NCI-H1092 treated with DMSO at 0.1 percent for 48 hours (cell line): ENCODE data around the gene RABEPK.
"Not testable (repeated sequence)": the region's sequence is repeated elsewhere in the genome, so short reads cannot be mapped to it uniquely, and the experiment has no call there.

Source experiments
- DNase-seq: peaks from one replicate; lab custom pipeline; 2025; lab: John Stamatoyannopoulos, UW

Gene RABEPK

DNA sequence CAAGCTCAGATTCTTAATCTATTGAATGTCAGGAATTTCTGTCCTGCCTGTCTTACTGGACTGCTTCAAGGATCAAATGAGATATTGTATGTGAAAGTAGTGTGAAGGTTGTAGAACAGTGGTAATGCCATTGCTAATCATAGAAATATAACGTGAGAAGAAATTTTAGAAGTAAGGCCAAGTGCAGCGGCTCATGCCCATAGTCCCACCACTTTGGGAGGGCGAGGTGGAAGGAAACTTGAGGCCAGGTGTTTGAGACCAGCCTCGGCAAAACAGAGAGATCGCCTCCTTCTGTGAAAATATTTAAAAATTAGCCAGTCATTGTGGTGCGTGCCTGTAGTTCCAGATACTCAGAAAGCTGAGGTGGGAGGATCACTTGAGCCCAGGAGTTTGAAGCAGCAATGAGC is 45.9 kb downstream of the RABEPK start:
- no peak for DNase-seq

DNA sequence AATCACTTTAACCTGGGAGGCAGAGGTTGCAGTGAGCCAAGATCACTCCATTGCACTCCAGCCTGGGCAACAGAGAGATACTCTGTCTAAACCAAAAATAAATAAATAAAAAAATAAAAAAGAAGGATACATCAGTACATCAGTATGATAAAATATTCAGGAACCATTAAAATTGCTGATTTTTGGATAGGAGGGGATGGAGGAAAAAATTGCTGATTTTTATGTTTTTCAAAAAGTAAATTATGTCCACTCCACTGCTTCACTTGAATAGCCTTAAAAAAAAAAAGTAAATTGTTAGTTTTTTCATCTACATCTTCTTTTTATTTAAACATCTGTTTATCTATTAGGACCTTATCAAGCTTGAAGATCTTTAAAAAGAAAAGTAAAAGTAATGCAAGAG is 53.9 kb downstream of the RABEPK start:
- DNase-seq = no peak

DNA sequence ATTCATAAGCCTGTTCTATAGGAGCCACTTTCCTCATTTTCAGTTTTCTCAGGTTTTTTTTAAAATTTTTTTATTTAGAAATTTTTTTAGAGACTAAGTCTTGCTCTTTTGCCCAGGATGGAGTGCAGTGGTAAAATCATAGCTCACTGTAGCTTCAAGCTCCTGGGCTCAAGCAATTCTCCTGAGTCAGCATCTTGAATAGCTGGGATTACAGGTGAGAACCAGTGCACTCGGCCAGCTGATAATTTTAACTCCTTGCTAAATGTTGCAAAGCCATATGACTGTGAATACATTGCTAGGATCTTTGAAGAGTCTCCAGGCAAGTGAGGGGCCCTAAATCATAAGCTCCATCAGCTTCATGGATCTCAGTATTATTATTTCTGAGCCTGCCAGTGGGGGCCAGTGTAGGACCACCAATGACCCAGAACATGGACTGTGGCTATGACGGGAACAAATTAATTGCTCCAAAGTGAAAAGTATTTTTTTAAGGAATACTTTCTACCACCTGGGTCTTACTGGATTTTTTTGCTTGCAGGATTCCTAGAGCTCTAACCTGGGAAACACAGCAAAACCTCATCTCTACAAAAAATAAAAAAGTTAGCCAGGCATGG is 55.5 kb downstream of the RABEPK start:
- no peak for DNase-seq

GRCh38 chr9:125258160-125258785 is 57.9 kb downstream of the RABEPK start:
- DNase-seq = no peak

DNA sequence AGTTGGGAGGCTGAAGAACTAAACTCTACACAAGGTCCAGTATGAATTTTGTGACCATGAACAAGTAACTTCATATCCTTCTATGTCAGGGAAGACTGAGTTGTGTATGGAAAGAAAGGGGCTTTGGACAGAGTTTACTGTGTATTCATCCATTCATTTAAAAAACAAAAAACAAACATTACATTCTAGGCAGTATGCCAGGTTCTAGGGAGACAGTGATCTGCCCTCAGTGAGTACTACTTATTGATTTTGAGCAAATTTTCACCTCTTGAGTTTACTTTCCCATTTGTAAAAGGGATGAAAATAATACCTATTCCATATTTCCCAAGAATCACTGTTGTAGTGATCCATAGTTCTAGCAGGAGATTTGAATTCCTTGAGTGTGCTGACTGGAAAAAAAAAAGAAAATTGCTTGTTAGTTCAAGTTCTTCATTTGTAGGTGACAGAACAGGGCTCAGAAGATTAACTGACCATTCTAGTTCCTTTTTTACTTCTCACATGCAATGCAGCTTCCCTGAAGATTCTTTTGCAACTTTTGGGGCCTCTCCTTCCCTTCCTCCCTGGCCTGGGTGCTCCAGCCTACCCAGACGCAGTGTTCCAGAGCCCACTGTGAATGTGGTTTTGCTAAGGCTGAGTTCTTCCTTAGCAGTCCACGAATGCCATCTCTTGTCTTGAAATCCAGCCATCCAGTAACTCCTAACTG is 58.6 kb downstream of the RABEPK start:
- no peak for DNase-seq

GRCh38 chr9:125260561-125260960 is 60.2 kb downstream of the RABEPK start:
- DNase-seq = no peak

DNA sequence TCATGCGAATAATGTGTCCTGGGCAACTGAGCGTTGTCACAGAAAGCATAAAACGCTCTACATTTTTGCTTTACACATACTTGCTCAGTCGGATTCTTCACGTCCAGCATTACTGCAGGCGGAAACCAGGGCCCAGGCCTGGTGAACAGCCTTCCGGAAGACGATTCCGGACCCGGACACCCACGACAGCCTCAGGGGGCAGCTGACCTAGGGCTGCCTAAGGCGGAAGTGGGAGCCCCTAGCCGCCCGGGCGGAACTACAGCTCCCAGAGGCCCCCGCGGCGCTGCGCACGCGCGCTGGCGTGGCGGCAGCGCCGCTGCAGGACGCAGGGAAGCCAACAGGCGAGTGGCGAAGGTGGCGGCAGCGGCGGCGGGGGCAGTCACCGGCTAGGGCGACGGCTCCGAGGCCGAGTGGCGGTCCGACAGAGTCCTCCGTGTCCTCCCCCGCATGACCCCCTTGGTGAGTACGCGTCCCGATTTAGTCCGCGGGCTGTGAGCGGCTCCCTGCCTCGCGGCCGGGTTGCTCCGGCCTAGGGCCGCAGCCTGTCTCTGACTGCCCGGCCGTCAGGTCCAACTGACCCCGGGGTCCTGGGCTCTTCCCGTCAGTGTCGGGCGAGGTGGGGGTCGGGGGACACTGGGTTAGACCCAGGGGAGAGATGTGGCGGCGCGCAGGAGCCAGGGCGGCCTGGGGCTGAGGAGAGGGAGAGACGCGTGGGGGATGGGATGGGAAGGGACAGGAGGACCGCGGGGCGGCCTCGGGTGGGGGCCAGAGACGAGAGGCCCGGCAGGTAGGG is 61.4 kb downstream of the RABEPK start, which contains the start of gene GAPVD1:
Gene GAPVD1 (plus strand): TSS at position 326 of the 793 bp plus-strand sequence. CDS start 37,096 bp downstream, outside the sequence.
- peak; percentile 86 for DNase-seq

- DNase-seq = peak; percentile 38
These were observed 62.1 kb downstream of the RABEPK start for GRCh38 chr9:125262294-125262991.

DNA sequence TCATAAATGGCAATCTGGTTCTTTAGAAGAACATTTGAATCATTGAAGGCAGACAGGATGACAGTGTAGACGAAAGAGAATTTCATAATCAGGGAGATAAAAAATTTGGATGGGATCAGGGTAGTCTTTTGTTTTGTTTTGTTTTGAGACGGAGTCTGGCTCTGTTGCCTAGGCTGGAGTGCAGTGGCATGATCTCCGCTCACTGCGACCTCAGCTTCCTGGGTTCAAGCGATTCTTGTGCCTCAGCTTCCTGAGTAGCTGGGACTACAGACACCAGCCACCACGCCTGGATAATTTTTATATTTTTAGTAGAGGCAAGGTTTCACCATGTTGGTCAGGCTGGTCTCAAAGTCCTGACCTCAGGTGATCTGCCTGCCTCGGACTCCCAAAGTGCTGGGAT is 63.7 kb downstream of the RABEPK start:
- not testable (repeated sequence) for DNase-seq

- no peak for DNase-seq
These were observed 68.2 kb downstream of the RABEPK start for GRCh38 chr9:125268394-125269013.

- no peak for DNase-seq
These were observed 68.7 kb downstream of the RABEPK start for GRCh38 chr9:125269014-125269397.

DNA sequence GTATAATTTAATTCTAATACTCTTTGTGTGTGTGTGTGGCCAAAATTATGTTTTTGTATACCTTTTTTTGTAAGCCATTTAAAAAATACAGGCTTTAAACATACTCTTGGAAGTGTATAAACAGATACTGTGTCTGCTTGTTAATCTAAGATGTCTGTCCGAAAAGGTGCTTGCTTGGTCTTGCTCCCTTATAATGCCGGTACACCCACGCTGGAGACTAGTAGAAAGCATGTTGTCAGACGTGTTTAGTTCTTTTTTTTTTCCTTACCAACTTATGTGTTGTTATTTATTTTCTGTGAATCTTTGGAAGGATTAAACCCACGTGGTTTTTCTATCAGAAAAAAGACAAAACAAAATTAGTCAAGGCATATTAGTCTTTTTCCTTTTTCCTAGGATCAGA is 70.7 kb downstream of the RABEPK start:
- no peak for DNase-seq

DNA sequence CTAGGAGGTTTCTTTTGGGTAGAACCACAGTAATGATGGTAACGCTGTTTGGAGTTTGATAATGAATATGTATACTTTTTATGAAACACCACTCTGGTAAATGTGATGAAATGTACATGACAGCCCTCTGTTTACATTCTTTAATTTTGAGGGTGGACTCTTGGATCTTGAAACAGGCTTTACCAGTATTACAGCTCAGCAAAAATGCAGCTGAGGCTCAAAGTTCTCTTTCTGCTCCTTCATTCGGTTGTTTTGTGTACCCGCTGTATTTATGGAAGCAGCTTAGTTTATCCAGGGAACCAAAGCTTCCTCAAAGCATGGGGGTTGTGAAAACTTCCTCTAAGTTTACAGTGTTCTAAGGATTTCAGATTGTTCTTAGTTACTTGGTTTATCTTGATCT is 72.4 kb downstream of the RABEPK start:
- DNase-seq = no peak

- no peak for DNase-seq
These were observed 76.4 kb downstream of the RABEPK start for GRCh38 chr9:125276771-125277170.

- no peak for DNase-seq
These were observed 77.1 kb downstream of the RABEPK start for GRCh38 chr9:125277411-125277810.

- DNase-seq = no peak
These were observed 80.6 kb downstream of the RABEPK start for GRCh38 chr9:125280945-125281344.
